ENCODE measurements around the gene RHOBTB1. TPM values are rescaled to one million over a fixed set of nuclear protein-coding genes. Genes with fewer than 3 reads are reported as not detected.

Gene RHOBTB1
- total RNA-seq, 2 experiments from 2014 or later, result not detected

DNA sequence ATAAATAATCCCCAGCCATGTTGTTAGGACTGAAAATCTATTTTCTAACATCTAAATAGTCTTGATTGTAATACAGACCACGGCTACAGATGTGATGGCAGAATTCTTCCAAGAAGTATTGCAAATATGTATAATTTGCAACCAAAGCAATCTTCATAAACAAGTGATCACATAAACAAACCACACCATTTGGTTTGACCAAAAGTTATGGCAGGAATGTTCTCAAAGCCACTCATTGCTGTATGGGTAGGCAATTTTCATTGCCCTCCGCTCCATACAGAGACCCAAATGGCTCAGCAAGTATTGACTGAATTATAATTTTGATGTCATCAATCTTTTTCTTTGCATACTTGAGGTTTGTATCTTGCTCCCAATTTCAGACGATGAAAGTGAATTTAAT is 19.0 kb upstream of the RHOBTB1 start:
- ChIA-PET POLR2A (no interaction called here), CTCF (no interaction called here)
- Mint-ChIP-seq H3K36me3 (ENCODE audit: low read depth) (no peaks in the 10 kb centered on the region), H3K9me3 (no peaks in the 10 kb centered on the region), H3K27me3 (peaks cover 22% of the 10 kb centered on the region), H3K4me1 (ENCODE audit: low read depth) (no peaks in the 10 kb centered on the region), H3K27ac (no peak overlapping the region), H3K4me3 (no peak overlapping the region)
- H3K27me3 ChIP-seq (ENCODE audit: control insufficient read depth in 1 of 2, insufficient read depth in 2 of 2, low read length in 2 of 2), result peaks cover 0 to 15% of the 10 kb centered on the region in 2 experiments
- H3K4me3 ChIP-seq (ENCODE audit: low read length), result no peak overlapping the region
- DNase-seq, result no peak
- no peak overlapping the region for H3K27ac ChIP-seq (ENCODE audit: low read depth in 1 of 2, low read length in 2 of 2)
- no peak for ATAC-seq (ENCODE audit: poor library complexity)
- no peaks in the 10 kb centered on the region for H3K4me1 ChIP-seq (ENCODE audit: insufficient read depth, low read length)
- no peaks in the 10 kb centered on the region for H3K9me3 ChIP-seq (ENCODE audit: control insufficient read depth in 1 of 2, insufficient read depth in 1 of 2, low read length in 2 of 2)
- intact Hi-C loops (cut with DNase I, micrococcal nuclease), result loop anchor here (5.0 to 10.0 kb wide), 4 partner anchors 322 to 1336 kb away; no protein-coding TSS in a partner anchor
- no peak for TF ChIP-seq CTCF (IDR thresholded peaks at IDR 0.05)
- H3K36me3 ChIP-seq (ENCODE audit: insufficient read depth, low read length), result no peaks in the 10 kb centered on the region

GRCh38 chr10:60960913-60961312 is 16.9 kb upstream of the RHOBTB1 start:
- no peaks in the 10 kb centered on the region for H3K9me3 Mint-ChIP-seq

DNA sequence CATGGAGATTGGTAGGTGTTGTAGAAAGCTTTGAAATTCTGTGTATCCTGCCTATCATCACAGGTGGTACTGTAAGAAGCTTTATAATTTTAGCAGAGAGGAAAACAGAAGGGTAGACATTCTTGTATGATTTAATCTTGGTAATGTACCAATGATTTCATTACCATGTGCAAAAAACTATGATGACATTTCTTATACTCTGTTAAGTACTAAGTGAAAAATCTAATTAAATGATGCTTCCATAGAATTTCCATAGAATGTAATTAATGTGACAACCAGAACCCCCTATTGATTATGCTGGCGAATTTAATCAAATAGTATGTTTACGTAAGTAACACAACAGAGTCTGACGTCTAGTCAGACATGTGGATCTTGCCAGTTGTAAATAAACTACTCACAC is 16.0 kb upstream of the RHOBTB1 start:
- Mint-ChIP-seq H3K27ac (no peak overlapping the region), H3K4me1 (ENCODE audit: low read depth) (no peaks in the 10 kb centered on the region), H3K27me3 (peaks cover 27% of the 10 kb centered on the region), H3K9me3 (no peaks in the 10 kb centered on the region), H3K4me3 (no peak overlapping the region), H3K36me3 (ENCODE audit: low read depth) (no peaks in the 10 kb centered on the region)
- no peak for DNase-seq
- peaks cover 0 to 5% of the 10 kb centered on the region in 2 experiments for H3K27me3 ChIP-seq (ENCODE audit: control insufficient read depth in 1 of 2, insufficient read depth in 2 of 2, low read length in 2 of 2)
- H3K4me3 ChIP-seq (ENCODE audit: low read length), result no peak overlapping the region
- ATAC-seq (ENCODE audit: poor library complexity), result no peak
- H3K27ac ChIP-seq (ENCODE audit: low read depth in 1 of 2, low read length in 2 of 2), result no peak overlapping the region
- POLR2A ChIA-PET, result no interaction called here
- intact Hi-C loops (cut with DNase I, micrococcal nuclease), result loop anchor here (5.0 to 10.0 kb wide), 4 partner anchors 325 to 1333 kb away; no protein-coding TSS in a partner anchor
- no peaks in the 10 kb centered on the region for H3K36me3 ChIP-seq (ENCODE audit: insufficient read depth, low read length)
- H3K4me1 ChIP-seq (ENCODE audit: insufficient read depth, low read length), result no peaks in the 10 kb centered on the region
- no peak for TF ChIP-seq CTCF (IDR thresholded peaks at IDR 0.05)
- no peaks in the 10 kb centered on the region for H3K9me3 ChIP-seq (ENCODE audit: control insufficient read depth in 1 of 2, insufficient read depth in 1 of 2, low read length in 2 of 2)
- CTCF ChIA-PET, result no interaction called here

More at GRCh38 chr10:60960913-60961312, 16.9 kb upstream of the RHOBTB1 start:
- TF ChIP-seq CTCF (IDR thresholded peaks at IDR 0.05), result no peak
- peaks cover 0 to 10% of the 10 kb centered on the region in 2 experiments for H3K27me3 ChIP-seq (ENCODE audit: control insufficient read depth in 1 of 2, insufficient read depth in 2 of 2, low read length in 2 of 2)
- no peaks in the 10 kb centered on the region for H3K9me3 ChIP-seq (ENCODE audit: control insufficient read depth in 1 of 2, insufficient read depth in 1 of 2, low read length in 2 of 2)
- Mint-ChIP-seq H3K27me3 (peaks cover 25% of the 10 kb centered on the region), H3K4me3 (no peak overlapping the region), H3K27ac (no peak overlapping the region), H3K4me1 (ENCODE audit: low read depth) (no peaks in the 10 kb centered on the region), H3K36me3 (ENCODE audit: low read depth) (no peaks in the 10 kb centered on the region)
- no peaks in the 10 kb centered on the region for H3K4me1 ChIP-seq (ENCODE audit: insufficient read depth, low read length)
- no peak overlapping the region for H3K4me3 ChIP-seq (ENCODE audit: low read length)
- intact Hi-C loops (cut with DNase I, micrococcal nuclease), result loop anchor here (5.0 to 10.0 kb wide), 4 partner anchors 324 to 1334 kb away; no protein-coding TSS in a partner anchor
- ATAC-seq (ENCODE audit: poor library complexity) (no peak), DNase-seq (no peak)
- no peak overlapping the region for H3K27ac ChIP-seq (ENCODE audit: low read depth in 1 of 2, low read length in 2 of 2)
- POLR2A ChIA-PET, result no interaction called here
- no peaks in the 10 kb centered on the region for H3K36me3 ChIP-seq (ENCODE audit: insufficient read depth, low read length)
- CTCF ChIA-PET, result interaction anchor here (0.7 kb wide), 1 partner anchor 1321 kb away, joined by 4 read pairs; no protein-coding TSS in a partner anchor

All from CD4-positive, alpha-beta T cell (primary cell).